CD4-positive, alpha-beta T cell treated with Interleukin-10 for 1 hour (primary cell): ENCODE results near the gene WDHD1.
"Not testable (repeated sequence)": the region's sequence is repeated elsewhere in the genome, so short reads cannot be mapped to it uniquely, and the experiment has no call there.

ENCODE experiments used
- DNase-seq: peaks from one replicate; pipeline ENCODE4 v3.0.0-alpha.2; 2020

WDHD1 gene

GRCh38 chr14:54902143-54902520, 124.8 kb downstream of the WDHD1 start:
- DNase-seq = peak; percentile 84

DNA sequence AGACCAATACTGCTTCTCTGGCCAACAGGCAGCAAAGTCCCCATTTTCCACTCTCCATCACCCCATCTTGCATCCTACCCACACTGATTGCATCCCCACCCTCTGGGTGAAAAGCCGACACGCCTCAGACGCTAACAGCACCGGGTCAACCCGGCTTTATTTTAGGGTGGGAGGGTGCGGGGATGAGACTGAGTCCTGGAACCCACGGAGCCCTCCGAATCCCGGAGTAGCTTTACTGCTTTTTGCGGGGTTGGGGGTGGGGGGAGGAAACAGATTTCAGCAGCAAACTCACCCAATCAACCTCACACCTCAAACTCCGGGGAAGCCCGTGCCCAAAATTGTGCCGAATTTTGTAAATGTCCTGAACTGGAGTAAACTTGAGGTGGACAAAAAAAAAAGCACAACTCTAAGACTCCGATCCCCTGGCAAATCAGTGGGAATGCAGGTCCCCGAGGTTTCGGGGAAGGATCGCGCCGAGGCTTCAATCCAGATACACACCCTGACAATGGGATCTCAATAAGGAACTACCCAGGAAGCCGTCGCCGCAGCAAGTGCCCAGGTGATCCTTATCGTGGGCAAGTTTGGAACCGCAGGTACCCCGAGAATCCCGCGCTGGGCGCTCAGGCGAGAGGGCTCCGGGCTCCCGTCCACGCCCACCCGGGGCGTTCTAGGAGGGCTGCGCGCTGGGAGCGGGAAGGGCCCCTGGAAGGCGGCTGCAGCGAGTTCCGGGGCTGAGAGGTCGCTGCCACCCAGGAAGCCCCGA, 125.3 kb downstream of the WDHD1 start:
- DNase-seq = peak; percentile 31

DNA sequence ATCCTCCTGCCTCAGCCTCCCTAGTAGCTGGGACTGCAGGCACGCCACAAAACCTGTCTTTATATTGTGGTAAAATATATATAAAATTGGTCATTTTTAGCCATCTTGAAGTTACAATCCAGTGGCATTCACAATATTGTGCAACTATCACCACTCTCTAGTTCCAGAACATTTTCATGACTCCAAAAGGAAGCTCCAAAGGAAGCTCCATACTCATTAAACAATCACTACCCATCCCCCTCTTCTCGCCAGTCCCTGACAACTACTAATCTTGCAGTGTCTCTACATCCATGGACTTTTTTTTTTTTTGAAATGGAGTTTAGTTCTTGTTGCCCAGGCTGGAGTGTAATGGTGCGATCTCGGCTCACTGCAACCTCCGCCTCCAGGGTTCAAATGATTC, 127.3 kb downstream of the WDHD1 start:
- no peak for DNase-seq

DNA sequence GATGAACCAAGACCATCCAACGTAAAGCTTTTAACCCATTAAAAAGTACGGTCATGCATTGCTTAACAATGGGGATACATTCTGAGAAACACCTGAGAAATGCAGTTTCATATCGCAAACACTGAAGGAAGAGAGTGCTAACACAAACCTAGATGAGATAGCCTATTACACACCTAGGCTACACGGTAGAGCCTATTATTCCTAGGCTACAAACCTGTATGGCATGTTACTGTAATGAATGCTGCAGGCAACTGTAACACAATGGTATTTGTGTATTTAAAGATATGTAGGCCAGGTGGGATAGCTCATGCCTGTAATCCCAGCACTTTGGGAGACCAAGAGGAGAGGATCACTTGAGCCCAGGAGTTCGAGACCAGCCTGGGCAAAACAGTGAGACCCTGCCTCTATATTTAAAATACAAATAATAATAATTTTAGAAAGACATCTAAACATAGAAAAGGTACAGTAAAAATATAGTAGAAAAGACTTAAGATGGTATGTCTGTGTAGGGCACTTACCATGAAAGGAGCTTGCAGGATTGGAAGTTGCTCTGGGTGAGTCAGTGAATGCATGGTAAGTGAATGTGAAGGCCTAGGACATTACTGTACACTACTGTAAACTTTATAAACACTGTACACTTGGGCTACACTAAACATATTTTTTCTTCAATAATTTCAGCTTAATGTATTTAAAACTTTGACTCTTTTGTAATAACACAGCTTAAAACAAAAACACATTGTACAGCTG, 128.9 kb downstream of the WDHD1 start:
- DNase-seq = not testable (repeated sequence)

DNA sequence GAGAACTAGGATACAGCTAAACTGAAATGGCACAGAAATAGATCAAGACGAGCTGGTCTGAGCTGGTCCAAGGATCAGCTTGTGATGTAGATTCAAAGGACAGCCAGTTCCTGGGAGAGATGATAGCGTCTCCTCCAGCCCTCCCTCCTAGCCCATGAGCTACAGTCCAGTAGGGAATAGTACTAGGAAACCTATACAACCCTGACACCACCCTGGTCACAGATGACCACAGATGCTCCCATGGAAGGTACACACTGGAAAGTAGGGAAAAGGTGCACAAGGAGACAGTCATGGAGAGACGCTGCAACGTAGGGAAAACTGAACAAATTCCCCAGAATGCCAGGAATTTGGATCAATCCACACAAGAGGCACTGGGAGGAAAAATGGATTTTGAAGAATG, 131.2 kb downstream of the WDHD1 start:
- no peak for DNase-seq

- DNase-seq = no peak
These were observed 131.9 kb downstream of the WDHD1 start for GRCh38 chr14:54894995-54895394.

DNA sequence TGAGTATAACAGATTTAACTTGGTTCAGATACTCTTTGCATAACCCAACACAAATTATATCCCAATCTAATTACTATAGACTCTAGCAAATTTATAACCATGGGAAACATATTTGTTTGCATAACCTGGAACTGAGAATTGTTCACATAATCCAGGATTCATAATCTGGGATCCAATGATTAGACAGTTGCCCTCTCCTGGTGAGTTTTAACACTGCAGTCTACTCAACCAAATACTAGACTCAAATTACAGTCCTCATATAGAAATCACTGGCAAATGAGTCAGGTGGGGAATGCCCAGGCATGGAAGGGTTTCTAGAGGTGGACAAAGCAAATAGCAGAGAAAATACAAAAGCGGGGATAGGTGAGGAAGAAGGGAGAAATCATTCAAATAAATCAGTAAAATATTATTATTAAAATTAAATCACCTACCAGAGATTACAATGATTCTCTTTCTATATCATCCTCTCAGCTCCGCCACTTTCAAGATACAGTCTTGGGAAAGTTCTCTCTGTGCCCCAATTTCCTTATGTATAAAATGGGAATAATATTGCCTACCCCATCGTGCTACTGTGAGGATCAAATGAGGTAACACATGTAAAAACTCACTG, 133.6 kb downstream of the WDHD1 start:
- peak; percentile 61 for DNase-seq

- no peak for DNase-seq
These were observed 135.2 kb downstream of the WDHD1 start for GRCh38 chr14:54891471-54892245.

GRCh38 chr14:54890788-54891187, 136.1 kb downstream of the WDHD1 start:
- DNase-seq = no peak

- no peak for DNase-seq
These were observed 137.0 kb downstream of the WDHD1 start for GRCh38 chr14:54889919-54890318.
